Esophagus squamous epithelium (tissue), 5 donors: ENCODE data around the gene NUDT1. TPM values are rescaled to one million over a fixed set of nuclear protein-coding genes. Genes with fewer than 3 reads are reported as not detected.

Experiments used
- DNase-seq: peaks from one replicate; lab custom pipeline; 2025; lab: John Stamatoyannopoulos, UW
- H3K27ac ChIP-seq, 4 donors: fragments of 200-600 bp; sonication (generic); one replicate each; pipeline ENCODE4 v1.5.1; 2016 to 2019; ENCODE audit warnings: mild to moderate bottlenecking in 1 of 4
- H3K27me3 ChIP-seq, 4 donors: fragments of 200-600 bp; sonication (generic); 1 replicate in 3 of 4; 2 replicates in 1 of 4; pipeline versions ENCODE4 v1.5.1 to v1.6.0; 2017 to 2021; ENCODE audit warnings: antibody characterized with exemption in 1 of 4
- H3K36me3 ChIP-seq, 3 donors: fragments of 200-600 bp; sonication (generic); one replicate each; pipeline ENCODE4 v1.5.1; 2016 to 2019
- H3K4me1 ChIP-seq, 3 donors: fragments of 200-600 bp; sonication (generic); one replicate each; pipeline ENCODE4 v1.5.1; 2017 to 2019
- H3K4me3 ChIP-seq, 4 donors: fragments of 200-600 bp; sonication (generic); 1 replicate in 3 of 4; 2 replicates in 1 of 4; pipeline ENCODE4 v1.5.1; 2016 to 2019; ENCODE audit warnings: mild to moderate bottlenecking in 2 of 4, moderate library complexity in 1 of 4
- H3K9me3 ChIP-seq, 3 donors: fragments of 200-600 bp; sonication (generic); one replicate each; pipeline ENCODE4 v1.5.1; 2016 to 2019
- POLR2A ChIP-seq, 4 donors: fragments of 450-650 bp; IDR thresholded peaks; one replicate each; pipeline ENCODE4 v1.6.1; 2017; ENCODE audit warnings: antibody characterized with exemption in 4 of 4, mild to moderate bottlenecking in 4 of 4, moderate library complexity in 3 of 4
- WGBS, 2 donors: methylation state at CpG; one replicate each; pipeline ENCODE4 v1.1.5; 2018; 5-methylcytosine and 5-hydroxymethylcytosine counted together
- intact Hi-C: fragments of 100-400 bp; cut with DNase I; formaldehyde crosslinking; loops from one replicate; pipeline ENCODE4 v1.15.0; 2022
- total RNA-seq, 4 donors: library from RNA; depleted of rRNA; stranded (reverse); fragments of >200 nt; gene quantifications; one replicate each; pipeline ENCODE4 v1.1.0, GENCODE V29; 2016
- TF ChIP-seq, protein P1 (sequence below), 6 experiments: fragments of 450-650 bp in 4 of 6; fragments of 200-600 bp in 2 of 6; sonication (generic) in 2 of 6; IDR thresholded peaks; one replicate each; pipeline ENCODE4 v1.5.1; 2016 to 2019; ENCODE audit warnings: antibody characterized with exemption in 6 of 6, mild to moderate bottlenecking in 4 of 6, moderate library complexity in 4 of 6
- donor health status: DM: yes; HTN: yes; CAD: no.

The NUDT1 gene
- total RNA-seq, 4 donors from 2014 or later, result 16.3 to 51.7 (median 28.2) TPM

DNA sequence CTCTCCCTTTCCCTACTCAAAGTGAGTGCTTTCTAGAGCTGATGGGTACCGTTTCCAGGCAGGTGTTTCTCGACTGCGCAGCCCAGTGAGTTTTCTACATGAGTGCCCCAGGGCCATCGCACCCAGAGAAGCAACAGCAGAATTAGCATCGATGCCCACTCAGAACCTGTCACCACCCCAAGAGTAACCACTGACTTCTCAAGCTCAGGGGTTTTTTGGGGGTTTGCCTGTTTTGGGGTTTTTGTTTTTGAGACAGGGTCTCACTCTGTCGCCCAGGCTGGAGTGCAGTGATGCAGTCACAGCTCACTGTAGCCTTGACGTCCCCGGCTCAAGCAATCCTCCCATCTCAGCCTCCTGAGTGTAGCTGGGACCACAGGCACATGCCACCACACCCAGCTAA lies 46.5 kb downstream of the NUDT1 start:
- no peak overlapping the region for H3K4me3 ChIP-seq
- TF ChIP-seq, protein P1, sequence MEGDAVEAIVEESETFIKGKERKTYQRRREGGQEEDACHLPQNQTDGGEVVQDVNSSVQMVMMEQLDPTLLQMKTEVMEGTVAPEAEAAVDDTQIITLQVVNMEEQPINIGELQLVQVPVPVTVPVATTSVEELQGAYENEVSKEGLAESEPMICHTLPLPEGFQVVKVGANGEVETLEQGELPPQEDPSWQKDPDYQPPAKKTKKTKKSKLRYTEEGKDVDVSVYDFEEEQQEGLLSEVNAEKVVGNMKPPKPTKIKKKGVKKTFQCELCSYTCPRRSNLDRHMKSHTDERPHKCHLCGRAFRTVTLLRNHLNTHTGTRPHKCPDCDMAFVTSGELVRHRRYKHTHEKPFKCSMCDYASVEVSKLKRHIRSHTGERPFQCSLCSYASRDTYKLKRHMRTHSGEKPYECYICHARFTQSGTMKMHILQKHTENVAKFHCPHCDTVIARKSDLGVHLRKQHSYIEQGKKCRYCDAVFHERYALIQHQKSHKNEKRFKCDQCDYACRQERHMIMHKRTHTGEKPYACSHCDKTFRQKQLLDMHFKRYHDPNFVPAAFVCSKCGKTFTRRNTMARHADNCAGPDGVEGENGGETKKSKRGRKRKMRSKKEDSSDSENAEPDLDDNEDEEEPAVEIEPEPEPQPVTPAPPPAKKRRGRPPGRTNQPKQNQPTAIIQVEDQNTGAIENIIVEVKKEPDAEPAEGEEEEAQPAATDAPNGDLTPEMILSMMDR (IDR thresholded peaks at IDR 0.05), result no peak
- no peak for TF ChIP-seq POLR2A (IDR thresholded peaks at IDR 0.05)
- no peaks in the 10 kb centered on the region for H3K9me3 ChIP-seq
- intact Hi-C loops, result no loop called here
- 73 to 82% methylated on average over 8 of the region's 8 CpGs for whole genome bisulfite sequencing, 2 donors
- DNase-seq, result no peak
- no peaks in the 10 kb centered on the region for H3K4me1 ChIP-seq
- H3K27ac ChIP-seq, result no peak overlapping the region
- H3K36me3 ChIP-seq, result no peaks in the 10 kb centered on the region
- H3K27me3 ChIP-seq, result no peaks in the 10 kb centered on the region

DNA sequence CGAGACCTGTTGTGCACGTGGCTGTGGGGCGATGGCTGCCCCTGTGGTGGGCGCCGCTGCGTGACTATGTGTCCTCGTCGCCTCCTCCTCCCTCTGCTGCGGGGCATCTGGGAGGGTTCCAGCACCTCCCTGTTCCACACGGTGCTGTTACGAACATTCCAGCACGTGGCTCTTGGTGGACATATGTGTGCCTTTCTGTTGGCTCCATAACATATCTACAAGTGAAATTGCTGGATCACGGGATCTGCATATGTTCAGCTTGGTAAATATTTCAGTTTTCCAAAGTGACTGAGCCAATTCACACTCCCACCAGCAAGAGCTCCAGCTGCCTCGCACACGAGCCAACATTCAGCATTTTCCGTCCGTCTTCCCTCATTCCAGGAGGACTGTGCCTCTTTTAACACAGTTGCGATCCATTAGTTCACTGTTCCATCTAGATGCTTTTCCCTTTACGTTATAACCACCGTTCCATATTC lies 47.1 kb downstream of the NUDT1 start:
- H3K27me3 ChIP-seq, result no peaks in the 10 kb centered on the region
- no peaks in the 10 kb centered on the region for H3K9me3 ChIP-seq
- H3K4me1 ChIP-seq, result no peaks in the 10 kb centered on the region
- H3K36me3 ChIP-seq, result no peaks in the 10 kb centered on the region
- no peak for TF ChIP-seq POLR2A (IDR thresholded peaks at IDR 0.05)
- TF ChIP-seq, protein P1 (IDR thresholded peaks at IDR 0.05), result no peak
- no peak overlapping the region for H3K27ac ChIP-seq
- intact Hi-C loops, result no loop called here
- DNase-seq, result no peak
- 77 to 83% methylated on average over 20 of the region's 20 CpGs for WGBS, 2 donors
- no peak overlapping the region for H3K4me3 ChIP-seq

DNA sequence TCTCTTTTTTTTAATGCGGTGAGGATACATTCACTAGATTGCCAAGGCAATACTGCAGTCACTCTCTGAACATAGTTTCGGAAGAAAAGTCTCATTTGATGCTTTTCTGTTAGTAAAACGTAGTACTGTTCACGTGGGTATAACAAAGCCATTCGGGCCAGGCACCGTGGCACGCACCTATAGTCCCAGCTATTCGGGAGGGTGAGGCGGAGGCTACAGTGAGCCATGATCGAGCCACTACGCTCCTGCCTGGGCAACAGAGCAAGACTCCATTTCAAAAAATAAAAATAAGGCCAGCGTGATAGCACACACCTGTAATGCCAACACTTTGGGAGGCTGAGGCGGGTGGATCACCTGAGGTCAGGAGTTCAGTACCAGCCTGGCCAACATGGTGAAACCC lies 47.6 kb downstream of the NUDT1 start:
- H3K36me3 ChIP-seq, result no peaks in the 10 kb centered on the region

DNA sequence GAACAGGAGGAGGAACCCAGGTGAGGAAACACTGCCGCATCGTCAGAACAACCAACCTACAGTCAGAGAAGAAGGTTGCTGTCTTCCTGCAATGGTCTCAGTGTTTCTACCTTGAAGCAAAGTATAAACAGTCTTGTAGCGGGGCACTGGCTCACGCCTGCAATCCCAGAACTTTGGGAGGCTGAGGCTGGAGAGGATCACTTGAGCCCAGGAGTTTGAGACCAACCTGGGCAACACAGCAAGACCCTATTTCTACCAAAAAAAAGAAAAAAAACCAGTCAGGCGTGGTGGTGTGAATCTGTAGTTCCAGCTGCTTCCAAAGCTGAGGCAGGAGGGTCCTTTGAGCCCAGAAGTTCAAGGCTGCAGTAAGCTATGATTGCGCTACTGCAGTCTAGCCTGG lies 48.9 kb downstream of the NUDT1 start:
- Histone ChIP-seq H3K27ac (no peak overlapping the region), H3K9me3 (no peaks in the 10 kb centered on the region), H3K4me3 (no peak overlapping the region), H3K27me3 (no peaks in the 10 kb centered on the region), H3K36me3 (no peaks in the 10 kb centered on the region), H3K4me1 (no peaks in the 10 kb centered on the region)
- WGBS, 2 donors, result 91 to 97% methylated on average over 6 of the region's 6 CpGs
- no peak for DNase-seq
- intact Hi-C loops, result no loop called here
- TF ChIP-seq, protein P1 (IDR thresholded peaks at IDR 0.05), result no peak
- TF ChIP-seq POLR2A (IDR thresholded peaks at IDR 0.05), result no peak

More for the DNA sequence above, 47.6 kb downstream of the NUDT1 start:
- Histone ChIP-seq H3K9me3 (no peaks in the 10 kb centered on the region), H3K4me3 (no peak overlapping the region), H3K27me3 (no peaks in the 10 kb centered on the region), H3K27ac (no peak overlapping the region), H3K4me1 (no peaks in the 10 kb centered on the region)
- WGBS, 2 donors, result 80 to 87% methylated on average over 9 to 13 of the region's 13 CpGs
- intact Hi-C loops, result no loop called here
- TF ChIP-seq POLR2A (IDR thresholded peaks at IDR 0.05), result no peak
- TF ChIP-seq, protein P1 (IDR thresholded peaks at IDR 0.05), result no peak
- no peak for DNase-seq

DNA sequence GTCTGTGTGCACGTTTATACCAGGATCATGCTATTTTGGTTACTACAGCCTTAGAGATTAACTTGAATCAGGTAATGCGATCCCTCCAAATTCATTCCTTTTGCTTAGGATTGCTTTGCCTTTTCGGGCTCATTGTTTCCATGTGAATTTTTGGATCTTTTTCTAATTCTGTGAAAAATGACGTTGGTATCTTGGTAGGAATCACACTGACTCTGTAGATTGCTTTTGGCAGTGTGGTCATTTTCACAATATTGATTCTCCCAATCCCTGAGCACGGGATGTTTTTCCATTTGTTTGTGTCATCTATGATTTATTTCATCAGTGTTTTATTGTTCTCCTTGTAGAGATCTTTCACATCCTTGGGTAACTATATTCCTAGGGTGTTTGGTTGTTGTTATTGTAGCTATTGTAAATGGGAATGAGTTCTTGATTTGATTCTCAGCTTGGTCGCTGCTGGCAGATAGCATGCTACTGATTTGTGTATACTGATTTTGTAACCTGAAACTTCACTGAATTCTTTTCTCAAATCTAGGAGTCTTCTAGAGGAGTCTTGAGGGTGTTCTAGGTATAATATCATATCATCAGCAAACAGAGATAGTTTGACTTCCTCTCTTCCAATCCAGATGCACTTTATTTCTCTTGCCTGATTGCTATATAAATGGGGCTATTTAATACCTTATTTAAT lies 54.1 kb downstream of the NUDT1 start:
- 76 to 82% methylated on average over 6 of the region's 6 CpGs for WGBS, 2 donors
- H3K27ac ChIP-seq, result no peak overlapping the region
- H3K9me3 ChIP-seq, result no peaks in the 10 kb centered on the region
- DNase-seq, result no peak
- H3K36me3 ChIP-seq, result no peaks in the 10 kb centered on the region
- intact Hi-C loops, result no loop called here
- peaks cover 0 to 24% (median 0%) of the 10 kb centered on the region in 3 donors for H3K4me1 ChIP-seq
- no peaks in the 10 kb centered on the region for H3K27me3 ChIP-seq
- TF ChIP-seq POLR2A (IDR thresholded peaks at IDR 0.05), result no peak
- H3K4me3 ChIP-seq, result no peak overlapping the region
